HepG2 (cell line): ENCODE results near the gene RER1. TPM values are rescaled to one million over a fixed set of nuclear protein-coding genes. Genes with fewer than 3 reads are reported as not detected.

Experiments used
- ARID2 ChIP-seq: sonication (generic); formaldehyde crosslinking; IDR thresholded peaks from 2 replicates; pipeline ENCODE4 v1.8.1; 2022; ENCODE audit warnings: mild to moderate bottlenecking, missing genetic modification reagents, borderline replicate concordance
- CHCHD3 ChIP-seq: sonication (generic); formaldehyde crosslinking; IDR thresholded peaks from 2 replicates; pipeline ENCODE4 v1.8.0; 2022; ENCODE audit warnings: mild to moderate bottlenecking, missing genetic modification reagents, moderate library complexity
- DR1 ChIP-seq: sonication (generic); formaldehyde crosslinking; IDR thresholded peaks from 2 replicates; pipeline ENCODE4 v1.8.0; 2021; ENCODE audit warnings: mild to moderate bottlenecking, missing genetic modification reagents, inconsistent platforms
- FOXA1 ChIP-seq, 2 experiments: fragments of 450-650 bp in 1 of 2; sonication (generic) in 1 of 2; formaldehyde crosslinking in 1 of 2; IDR thresholded peaks; 2 replicates each; pipeline versions ENCODE4 v1.4.0 to v1.6.1; 2016 to 2020; ENCODE audit warnings: missing genetic modification reagents in 1 of 2
- GATA4 ChIP-seq: sonication (generic); IDR thresholded peaks from 2 replicates; pipeline ENCODE4 v1.6.1; 2016; ENCODE audit warnings: antibody characterized with exemption, low read depth, borderline replicate concordance
- JARID2 ChIP-seq: sonication (generic); formaldehyde crosslinking; IDR thresholded peaks from 2 replicates; pipeline ENCODE4 v1.8.1; 2023; ENCODE audit warnings: missing genetic modification reagents, inconsistent platforms; ENCODE audit not compliant: insufficient replicate concordance
- KDM3A ChIP-seq: IDR thresholded peaks from 2 replicates; pipeline ENCODE4 v1.6.1; 2018; ENCODE audit warnings: low read depth, missing compliant biosample characterization
- KLF9 ChIP-seq: IDR thresholded peaks from 2 replicates; pipeline ENCODE4 v1.6.1; 2016; ENCODE audit warnings: low read depth
- MEIS2 ChIP-seq: sonication (generic); formaldehyde crosslinking; IDR thresholded peaks from 2 replicates; pipeline ENCODE4 v1.9.0; 2021; ENCODE audit warnings: mild to moderate bottlenecking, missing genetic modification reagents
- NKX3-1 ChIP-seq: sonication (generic); formaldehyde crosslinking; IDR thresholded peaks from 2 replicates; pipeline ENCODE4 v1.5.0; 2020; ENCODE audit warnings: missing genetic modification reagents
- ZNF136 ChIP-seq: sonication (generic); formaldehyde crosslinking; IDR thresholded peaks from 2 replicates; pipeline ENCODE4 v1.8.1; 2022; ENCODE audit warnings: low read depth, mild to moderate bottlenecking, moderate library complexity, missing genetic modification reagents
- ZNF225 ChIP-seq: sonication (generic); formaldehyde crosslinking; IDR thresholded peaks from 2 replicates; pipeline ENCODE4 v1.4.0; 2020; ENCODE audit warnings: mild to moderate bottlenecking, missing genetic modification reagents
- ZNF251 ChIP-seq: sonication (generic); formaldehyde crosslinking; IDR thresholded peaks from 2 replicates; pipeline ENCODE4 v1.9.0; 2021; ENCODE audit warnings: mild to moderate bottlenecking, missing genetic modification reagents
- ZNF343 ChIP-seq: sonication (generic); formaldehyde crosslinking; IDR thresholded peaks from 2 replicates; pipeline ENCODE4 v1.4.0; 2020; ENCODE audit warnings: mild to moderate bottlenecking, missing genetic modification reagents
- ZNF737 ChIP-seq: sonication (generic); formaldehyde crosslinking; IDR thresholded peaks from 2 replicates; pipeline ENCODE4 v1.5.0; 2020; ENCODE audit warnings: missing genetic modification reagents, mild to moderate bottlenecking, borderline replicate concordance
- polyA plus RNA-seq, 8 experiments: library from polyadenylated mRNA; depleted of rRNA in 3 of 8; stranded (reverse) in 7 of 8; unstranded in 1 of 8; fragments of >200 nt; fragmentation: Illumina TruSeq in 4 of 8; extraction: Trizol in 4 of 8; gene quantifications; 2 replicates each; pipeline versions ENCODE4 v1.2.1 to v1.2.3, GENCODE V29; 2011 to 2016; ENCODE audit warnings: low read depth in 4 of 8, missing spikeins in 1 of 8, mixed read lengths in 1 of 8; ENCODE audit not compliant: insufficient read depth in 1 of 8
- total RNA-seq, 5 experiments: library from RNA; depleted of rRNA; stranded (reverse); fragments of >200 nt; fragmentation: Illumina TruSeq; extraction: Trizol; gene quantifications; 2 replicates each; pipeline ENCODE4 v1.2.3, GENCODE V29; 2016; ENCODE audit warnings: low read depth in 1 of 5
- TF ChIP-seq, protein P1 (sequence below): sonication (generic); formaldehyde crosslinking; IDR thresholded peaks from 2 replicates; pipeline ENCODE4 v1.9.0; 2021; ENCODE audit warnings: missing genetic modification reagents, borderline replicate concordance
- TF ChIP-seq, protein P2 (sequence below): sonication (generic); formaldehyde crosslinking; IDR thresholded peaks from 2 replicates; pipeline ENCODE4; 2020; ENCODE audit warnings: missing genetic modification reagents, mild to moderate bottlenecking, borderline replicate concordance
- TF ChIP-seq, protein P3 (sequence below): sonication (generic); formaldehyde crosslinking; IDR thresholded peaks from 2 replicates; pipeline ENCODE4 v1.4.0; 2020; ENCODE audit warnings: missing genetic modification reagents, borderline replicate concordance
- TF ChIP-seq, protein P4 (sequence below): sonication (generic); formaldehyde crosslinking; IDR thresholded peaks from 2 replicates; pipeline ENCODE4 v1.4.0; 2020; ENCODE audit warnings: missing genetic modification reagents, borderline replicate concordance

Gene RER1
- total and polyA plus RNA-seq, 2 of the 13 experiments (the other 11 are each of a cell fraction or from before 2014, with no cell fraction given), result 128 to 164 TPM

DNA sequence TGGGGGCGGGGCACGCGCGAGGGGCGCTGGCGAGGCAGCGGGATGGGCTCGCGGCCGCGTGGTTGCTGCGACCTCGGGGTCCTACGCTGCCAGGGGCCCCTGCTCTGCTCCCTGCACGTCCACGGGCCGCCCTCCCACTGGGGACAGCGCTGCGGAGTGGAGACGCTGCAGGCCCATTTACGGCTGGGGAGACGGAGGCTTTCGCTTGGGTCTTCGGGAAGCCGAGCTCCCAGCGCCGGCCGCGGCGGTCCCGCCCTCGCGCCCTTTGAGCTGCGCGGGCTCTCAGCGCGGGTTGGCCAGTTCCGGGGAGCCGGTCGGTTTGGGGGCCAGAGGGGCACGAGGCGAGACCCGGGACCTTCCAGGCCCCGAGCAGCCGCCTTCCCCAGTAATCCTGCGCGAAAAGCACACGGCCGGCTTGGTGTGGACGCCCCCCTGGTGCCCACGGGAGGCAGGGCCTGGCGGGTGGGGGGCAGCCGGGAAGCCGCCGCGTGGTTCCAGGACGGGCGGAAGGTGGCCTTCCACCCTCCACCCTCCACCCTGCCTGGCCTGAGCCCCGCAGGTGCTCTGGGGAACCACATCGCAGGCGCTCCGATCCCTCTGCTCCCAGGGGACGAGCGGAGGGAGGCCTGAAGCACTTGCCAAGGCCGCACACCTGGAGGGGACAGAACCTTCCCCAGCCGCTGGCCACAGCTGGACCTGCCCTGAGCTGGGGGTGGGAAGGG lies 21.3 kb downstream of the RER1 start (continued):
- TF ChIP-seq ZNF343 (no peak), MEIS2 (CRISPR knock-in tag) (peak; percentile 46; the same call in 1 of the 2 replicates), CHCHD3 (CRISPR knock-in tag) (peak; percentile 82; the same call in 1 of the 2 replicates), ZNF136 (CRISPR knock-in tag) (no peak), NKX3-1 (CRISPR knock-in tag) (peak; percentile 84; the same call in 1 of the 2 replicates), KDM3A (CRISPR knock-in tag) (no peak), JARID2 (CRISPR knock-in tag) (no peak), KLF9 (CRISPR knock-in tag) (no peak), ZNF737 (peak; percentile 74; the same call in 1 of the 2 replicates), ARID2 (CRISPR knock-in tag) (no peak), ZNF225 (CRISPR knock-in tag) (peak; percentile 22; the same call in 1 of the 2 replicates), ZNF251 (0 out of 2 replicates have a peak, but pooled peaks have one; percentile 59), DR1 (no peak), FOXA1 (IDR thresholded peaks at IDR 0.05) (no peak), FOXA1 (CRISPR knock-in tag; IDR thresholded peaks at IDR 0.05) (no peak), GATA4 (no peak)
- TF ChIP-seq, protein P1, sequence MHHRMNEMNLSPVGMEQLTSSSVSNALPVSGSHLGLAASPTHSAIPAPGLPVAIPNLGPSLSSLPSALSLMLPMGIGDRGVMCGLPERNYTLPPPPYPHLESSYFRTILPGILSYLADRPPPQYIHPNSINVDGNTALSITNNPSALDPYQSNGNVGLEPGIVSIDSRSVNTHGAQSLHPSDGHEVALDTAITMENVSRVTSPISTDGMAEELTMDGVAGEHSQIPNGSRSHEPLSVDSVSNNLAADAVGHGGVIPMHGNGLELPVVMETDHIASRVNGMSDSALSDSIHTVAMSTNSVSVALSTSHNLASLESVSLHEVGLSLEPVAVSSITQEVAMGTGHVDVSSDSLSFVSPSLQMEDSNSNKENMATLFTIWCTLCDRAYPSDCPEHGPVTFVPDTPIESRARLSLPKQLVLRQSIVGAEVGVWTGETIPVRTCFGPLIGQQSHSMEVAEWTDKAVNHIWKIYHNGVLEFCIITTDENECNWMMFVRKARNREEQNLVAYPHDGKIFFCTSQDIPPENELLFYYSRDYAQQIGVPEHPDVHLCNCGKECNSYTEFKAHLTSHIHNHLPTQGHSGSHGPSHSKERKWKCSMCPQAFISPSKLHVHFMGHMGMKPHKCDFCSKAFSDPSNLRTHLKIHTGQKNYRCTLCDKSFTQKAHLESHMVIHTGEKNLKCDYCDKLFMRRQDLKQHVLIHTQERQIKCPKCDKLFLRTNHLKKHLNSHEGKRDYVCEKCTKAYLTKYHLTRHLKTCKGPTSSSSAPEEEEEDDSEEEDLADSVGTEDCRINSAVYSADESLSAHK (CRISPR knock-in tag), result no peak
- TF ChIP-seq, protein P2, sequence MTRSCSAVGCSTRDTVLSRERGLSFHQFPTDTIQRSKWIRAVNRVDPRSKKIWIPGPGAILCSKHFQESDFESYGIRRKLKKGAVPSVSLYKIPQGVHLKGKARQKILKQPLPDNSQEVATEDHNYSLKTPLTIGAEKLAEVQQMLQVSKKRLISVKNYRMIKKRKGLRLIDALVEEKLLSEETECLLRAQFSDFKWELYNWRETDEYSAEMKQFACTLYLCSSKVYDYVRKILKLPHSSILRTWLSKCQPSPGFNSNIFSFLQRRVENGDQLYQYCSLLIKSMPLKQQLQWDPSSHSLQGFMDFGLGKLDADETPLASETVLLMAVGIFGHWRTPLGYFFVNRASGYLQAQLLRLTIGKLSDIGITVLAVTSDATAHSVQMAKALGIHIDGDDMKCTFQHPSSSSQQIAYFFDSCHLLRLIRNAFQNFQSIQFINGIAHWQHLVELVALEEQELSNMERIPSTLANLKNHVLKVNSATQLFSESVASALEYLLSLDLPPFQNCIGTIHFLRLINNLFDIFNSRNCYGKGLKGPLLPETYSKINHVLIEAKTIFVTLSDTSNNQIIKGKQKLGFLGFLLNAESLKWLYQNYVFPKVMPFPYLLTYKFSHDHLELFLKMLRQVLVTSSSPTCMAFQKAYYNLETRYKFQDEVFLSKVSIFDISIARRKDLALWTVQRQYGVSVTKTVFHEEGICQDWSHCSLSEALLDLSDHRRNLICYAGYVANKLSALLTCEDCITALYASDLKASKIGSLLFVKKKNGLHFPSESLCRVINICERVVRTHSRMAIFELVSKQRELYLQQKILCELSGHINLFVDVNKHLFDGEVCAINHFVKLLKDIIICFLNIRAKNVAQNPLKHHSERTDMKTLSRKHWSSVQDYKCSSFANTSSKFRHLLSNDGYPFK (CRISPR knock-in tag), result 0 out of 2 replicates have a peak, but pooled peaks have one; percentile 1
- TF ChIP-seq, protein P3, sequence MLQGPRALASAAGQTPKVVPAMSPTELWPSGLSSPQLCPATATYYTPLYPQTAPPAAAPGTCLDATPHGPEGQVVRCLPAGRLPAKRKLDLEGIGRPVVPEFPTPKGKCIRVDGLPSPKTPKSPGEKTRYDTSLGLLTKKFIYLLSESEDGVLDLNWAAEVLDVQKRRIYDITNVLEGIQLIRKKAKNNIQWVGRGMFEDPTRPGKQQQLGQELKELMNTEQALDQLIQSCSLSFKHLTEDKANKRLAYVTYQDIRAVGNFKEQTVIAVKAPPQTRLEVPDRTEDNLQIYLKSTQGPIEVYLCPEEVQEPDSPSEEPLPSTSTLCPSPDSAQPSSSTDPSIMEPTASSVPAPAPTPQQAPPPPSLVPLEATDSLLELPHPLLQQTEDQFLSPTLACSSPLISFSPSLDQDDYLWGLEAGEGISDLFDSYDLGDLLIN (CRISPR knock-in tag), result peak; percentile 60; the same call in 1 of the 2 replicates
- TF ChIP-seq, protein P4, sequence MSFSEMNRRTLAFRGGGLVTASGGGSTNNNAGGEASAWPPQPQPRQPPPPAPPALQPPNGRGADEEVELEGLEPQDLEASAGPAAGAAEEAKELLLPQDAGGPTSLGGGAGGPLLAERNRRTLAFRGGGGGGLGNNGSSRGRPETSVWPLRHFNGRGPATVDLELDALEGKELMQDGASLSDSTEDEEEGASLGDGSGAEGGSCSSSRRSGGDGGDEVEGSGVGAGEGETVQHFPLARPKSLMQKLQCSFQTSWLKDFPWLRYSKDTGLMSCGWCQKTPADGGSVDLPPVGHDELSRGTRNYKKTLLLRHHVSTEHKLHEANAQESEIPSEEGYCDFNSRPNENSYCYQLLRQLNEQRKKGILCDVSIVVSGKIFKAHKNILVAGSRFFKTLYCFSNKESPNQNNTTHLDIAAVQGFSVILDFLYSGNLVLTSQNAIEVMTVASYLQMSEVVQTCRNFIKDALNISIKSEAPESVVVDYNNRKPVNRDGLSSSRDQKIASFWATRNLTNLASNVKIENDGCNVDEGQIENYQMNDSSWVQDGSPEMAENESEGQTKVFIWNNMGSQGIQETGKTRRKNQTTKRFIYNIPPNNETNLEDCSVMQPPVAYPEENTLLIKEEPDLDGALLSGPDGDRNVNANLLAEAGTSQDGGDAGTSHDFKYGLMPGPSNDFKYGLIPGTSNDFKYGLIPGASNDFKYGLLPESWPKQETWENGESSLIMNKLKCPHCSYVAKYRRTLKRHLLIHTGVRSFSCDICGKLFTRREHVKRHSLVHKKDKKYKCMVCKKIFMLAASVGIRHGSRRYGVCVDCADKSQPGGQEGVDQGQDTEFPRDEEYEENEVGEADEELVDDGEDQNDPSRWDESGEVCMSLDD (CRISPR knock-in tag), result 0 out of 2 replicates have a peak, but pooled peaks have one; percentile 59
